Sigmoid colon (tissue), 4 donors: Measurements from ENCODE around the gene ZNF511.

Experiments
- EP300 ChIP-seq, 4 donors: sonication (generic); formaldehyde crosslinking; IDR thresholded peaks; one replicate each; pipeline ENCODE4 v1.6.1; 2017; ENCODE audit warnings: antibody characterized with exemption in 4 of 4
- POLR2A ChIP-seq, 2 donors: fragments of 450-650 bp; IDR thresholded peaks; one replicate each; pipeline ENCODE4 v1.6.1; 2016; ENCODE audit warnings: antibody characterized with exemption in 2 of 2, mild to moderate bottlenecking in 2 of 2, moderate library complexity in 2 of 2
- TF ChIP-seq, protein P1 (sequence below), 4 experiments: fragments of 450-650 bp in 3 of 4; fragments of 200-600 bp in 1 of 4; IDR thresholded peaks; one replicate each; pipeline ENCODE4 v1.5.1; 2016 to 2019; ENCODE audit warnings: antibody characterized with exemption in 4 of 4, mild to moderate bottlenecking in 3 of 4, moderate library complexity in 2 of 4

DNA sequence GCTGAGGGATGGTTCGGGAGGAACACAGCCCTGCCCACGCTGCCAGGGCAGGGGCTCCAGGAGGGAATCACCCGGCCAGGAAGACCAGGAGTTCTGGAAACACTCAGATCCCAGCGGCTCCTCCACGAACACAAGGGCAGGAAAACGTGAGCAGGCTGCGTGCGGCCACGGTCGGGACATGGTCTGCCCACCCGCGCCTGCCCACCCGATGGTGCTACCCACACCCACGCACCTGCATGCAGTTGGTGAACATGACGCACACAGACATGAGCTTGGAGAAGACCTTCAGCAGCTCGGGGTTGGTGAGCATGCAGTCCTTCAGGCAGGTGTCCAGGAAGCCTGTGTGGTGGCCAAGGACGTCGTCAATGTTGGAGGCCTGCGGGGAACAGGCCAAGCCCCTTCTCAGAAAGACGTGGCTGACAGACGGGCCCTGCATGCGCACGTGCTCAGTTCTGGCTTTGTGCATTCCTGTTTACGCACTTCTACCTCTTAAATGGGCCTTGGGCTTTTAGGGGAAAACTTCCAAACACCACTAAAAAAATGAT, 25.8 kb upstream of the ZNF511 start:
- TF ChIP-seq, protein P1, sequence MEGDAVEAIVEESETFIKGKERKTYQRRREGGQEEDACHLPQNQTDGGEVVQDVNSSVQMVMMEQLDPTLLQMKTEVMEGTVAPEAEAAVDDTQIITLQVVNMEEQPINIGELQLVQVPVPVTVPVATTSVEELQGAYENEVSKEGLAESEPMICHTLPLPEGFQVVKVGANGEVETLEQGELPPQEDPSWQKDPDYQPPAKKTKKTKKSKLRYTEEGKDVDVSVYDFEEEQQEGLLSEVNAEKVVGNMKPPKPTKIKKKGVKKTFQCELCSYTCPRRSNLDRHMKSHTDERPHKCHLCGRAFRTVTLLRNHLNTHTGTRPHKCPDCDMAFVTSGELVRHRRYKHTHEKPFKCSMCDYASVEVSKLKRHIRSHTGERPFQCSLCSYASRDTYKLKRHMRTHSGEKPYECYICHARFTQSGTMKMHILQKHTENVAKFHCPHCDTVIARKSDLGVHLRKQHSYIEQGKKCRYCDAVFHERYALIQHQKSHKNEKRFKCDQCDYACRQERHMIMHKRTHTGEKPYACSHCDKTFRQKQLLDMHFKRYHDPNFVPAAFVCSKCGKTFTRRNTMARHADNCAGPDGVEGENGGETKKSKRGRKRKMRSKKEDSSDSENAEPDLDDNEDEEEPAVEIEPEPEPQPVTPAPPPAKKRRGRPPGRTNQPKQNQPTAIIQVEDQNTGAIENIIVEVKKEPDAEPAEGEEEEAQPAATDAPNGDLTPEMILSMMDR (IDR thresholded peaks at IDR 0.05) = no peak
- TF ChIP-seq POLR2A (IDR thresholded peaks at IDR 0.05) = no peak
- no peak for TF ChIP-seq EP300 (IDR thresholded peaks at IDR 0.05)
